GM06990 (cell line): ENCODE data around the gene INPP4A.

ENCODE experiments used
- DNase-seq: peaks from one replicate; pipeline ENCODE4 v3.0.0-alpha.2; 2011; ENCODE audit not compliant: insufficient read length; ENCODE audit errors: extremely low read depth
- H3K27me3 ChIP-seq: replicated peaks from 2 replicates; pipeline ENCODE4 v1.6.0; 2011; ENCODE audit warnings: low read length; ENCODE audit not compliant: control insufficient read depth, insufficient read depth
- H3K36me3 ChIP-seq: 2 replicates; pipeline ENCODE4 v1.5.1; 2011; ENCODE audit warnings: low read length; ENCODE audit not compliant: control insufficient read depth, insufficient read depth
- H3K4me3 ChIP-seq: replicated peaks from 2 replicates; pipeline ENCODE4 v1.5.1; 2011; ENCODE audit warnings: low read depth, mild to moderate bottlenecking, control low read depth, low read length
- TF ChIP-seq, protein P1 (sequence below): IDR thresholded peaks from 2 replicates; pipeline ENCODE4 v1.5.1; 2011; ENCODE audit warnings: low read length, control low read depth, mild to moderate bottlenecking, inconsistent platforms; ENCODE audit not compliant: insufficient read depth, poor library complexity, severe bottlenecking

Gene INPP4A

DNA sequence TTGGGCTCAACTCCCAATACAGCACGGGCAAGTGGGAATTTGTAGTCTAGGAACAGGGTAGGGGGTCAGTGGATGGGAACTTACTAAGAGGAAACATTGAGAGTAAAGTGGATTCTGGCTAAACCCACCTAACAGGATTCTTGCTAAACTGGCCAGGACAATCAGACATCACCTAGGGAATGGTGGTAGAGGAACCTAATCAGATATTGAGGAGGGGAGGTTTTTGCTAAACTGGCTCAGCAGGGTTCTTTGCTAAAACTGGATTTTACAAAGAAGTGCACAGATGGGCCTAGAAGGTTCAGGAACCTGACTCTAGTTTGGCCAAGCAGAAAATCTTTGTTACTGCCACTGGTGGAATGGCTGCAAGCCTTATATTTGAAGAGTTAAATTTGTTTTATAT is 55.9 kb downstream of the INPP4A start:
- peaks cover 3% of the 10 kb centered on the region for H3K36me3 ChIP-seq
- H3K4me3 ChIP-seq = no peak overlapping the region
- DNase-seq = no peak
- TF ChIP-seq, protein P1, sequence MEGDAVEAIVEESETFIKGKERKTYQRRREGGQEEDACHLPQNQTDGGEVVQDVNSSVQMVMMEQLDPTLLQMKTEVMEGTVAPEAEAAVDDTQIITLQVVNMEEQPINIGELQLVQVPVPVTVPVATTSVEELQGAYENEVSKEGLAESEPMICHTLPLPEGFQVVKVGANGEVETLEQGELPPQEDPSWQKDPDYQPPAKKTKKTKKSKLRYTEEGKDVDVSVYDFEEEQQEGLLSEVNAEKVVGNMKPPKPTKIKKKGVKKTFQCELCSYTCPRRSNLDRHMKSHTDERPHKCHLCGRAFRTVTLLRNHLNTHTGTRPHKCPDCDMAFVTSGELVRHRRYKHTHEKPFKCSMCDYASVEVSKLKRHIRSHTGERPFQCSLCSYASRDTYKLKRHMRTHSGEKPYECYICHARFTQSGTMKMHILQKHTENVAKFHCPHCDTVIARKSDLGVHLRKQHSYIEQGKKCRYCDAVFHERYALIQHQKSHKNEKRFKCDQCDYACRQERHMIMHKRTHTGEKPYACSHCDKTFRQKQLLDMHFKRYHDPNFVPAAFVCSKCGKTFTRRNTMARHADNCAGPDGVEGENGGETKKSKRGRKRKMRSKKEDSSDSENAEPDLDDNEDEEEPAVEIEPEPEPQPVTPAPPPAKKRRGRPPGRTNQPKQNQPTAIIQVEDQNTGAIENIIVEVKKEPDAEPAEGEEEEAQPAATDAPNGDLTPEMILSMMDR = no peak
- no peaks in the 10 kb centered on the region for H3K27me3 ChIP-seq

DNA sequence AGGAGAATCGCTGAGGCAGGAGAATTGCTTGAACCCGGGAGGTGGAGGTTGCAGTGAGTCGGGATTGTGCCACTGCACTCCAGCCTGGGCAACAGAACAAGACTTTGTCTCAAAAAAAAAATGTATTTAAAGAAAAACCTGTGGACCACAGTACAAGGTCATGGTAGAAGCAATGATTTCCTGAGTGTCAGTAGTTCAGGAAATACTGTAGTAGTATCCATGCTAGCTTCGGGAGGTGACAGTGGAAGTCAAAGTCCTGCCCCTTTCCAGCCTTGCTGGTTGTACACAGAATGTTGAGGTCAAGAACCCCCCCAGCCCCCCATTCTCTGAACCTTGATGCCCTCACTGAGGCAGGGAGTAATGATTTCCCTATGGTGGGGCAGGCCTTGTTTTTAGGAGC is 56.6 kb downstream of the INPP4A start:
- TF ChIP-seq, protein P1 = no peak
- no peak for DNase-seq
- H3K4me3 ChIP-seq = no peak overlapping the region
- no peaks in the 10 kb centered on the region for H3K27me3 ChIP-seq
- H3K36me3 ChIP-seq = peaks cover 3% of the 10 kb centered on the region

DNA sequence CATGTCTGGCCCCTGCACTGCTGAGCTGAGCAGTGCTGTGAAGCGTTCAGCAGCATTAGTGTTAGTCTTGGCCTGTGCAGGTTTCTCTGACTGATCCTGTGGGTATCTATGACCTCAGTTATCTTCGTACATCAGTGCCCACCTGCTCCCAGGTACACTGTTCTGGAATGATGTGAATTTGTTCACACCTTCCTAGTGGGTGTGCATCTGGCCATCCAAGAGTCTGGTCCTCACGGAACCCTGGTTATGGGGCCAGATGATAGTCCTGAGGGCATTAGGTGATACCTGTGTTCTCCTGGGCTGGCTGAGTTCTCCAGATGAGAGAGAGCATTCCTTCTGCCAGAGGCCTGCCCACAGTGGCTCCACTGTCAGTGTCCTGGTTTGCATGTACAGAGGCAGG is 57.2 kb downstream of the INPP4A start:
- DNase-seq = no peak
- no peaks in the 10 kb centered on the region for H3K27me3 ChIP-seq
- TF ChIP-seq, protein P1 = no peak
- H3K4me3 ChIP-seq = no peak overlapping the region
- peaks cover 1% of the 10 kb centered on the region for H3K36me3 ChIP-seq

DNA sequence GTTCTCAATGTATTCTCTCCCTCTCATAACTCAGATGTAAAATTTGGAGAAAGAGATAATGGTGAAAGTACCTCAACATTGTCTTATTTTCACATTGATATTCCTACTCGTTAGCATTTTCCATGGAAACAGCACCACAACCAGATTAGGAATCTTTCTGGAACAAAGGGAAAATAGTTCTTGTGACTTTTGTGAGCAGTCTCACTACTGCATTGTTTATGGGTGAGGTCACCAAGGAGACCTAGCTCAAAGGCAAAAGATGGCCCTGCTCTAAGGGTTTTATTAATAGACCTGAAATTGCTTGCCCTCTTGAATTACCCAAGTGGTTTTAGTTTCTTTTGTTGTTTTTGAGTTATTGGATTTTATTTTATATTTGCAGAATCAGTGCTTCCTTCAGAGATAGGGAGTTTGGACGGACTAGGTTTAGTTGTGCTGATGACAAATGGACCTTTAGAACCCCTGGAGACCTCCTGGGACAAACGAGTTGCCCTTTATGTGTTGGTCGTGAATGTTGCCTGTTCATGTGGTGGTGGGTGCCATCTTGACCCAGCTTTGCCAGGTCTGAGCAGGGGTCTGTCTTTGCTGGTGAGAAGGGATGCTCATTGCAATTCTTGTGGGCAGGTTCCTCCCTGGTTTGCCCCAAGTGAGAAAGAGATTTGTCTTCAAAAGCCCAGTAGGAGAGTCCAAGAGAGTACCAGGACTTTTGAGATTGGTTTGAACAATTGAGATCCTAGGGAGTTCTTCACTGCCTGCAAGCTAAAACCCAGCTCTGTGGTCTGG is 58.1 kb downstream of the INPP4A start:
- peaks cover 3% of the 10 kb centered on the region for H3K36me3 ChIP-seq
- DNase-seq = no peak
- TF ChIP-seq, protein P1 = no peak
- H3K4me3 ChIP-seq = no peak overlapping the region
- no peaks in the 10 kb centered on the region for H3K27me3 ChIP-seq

DNA sequence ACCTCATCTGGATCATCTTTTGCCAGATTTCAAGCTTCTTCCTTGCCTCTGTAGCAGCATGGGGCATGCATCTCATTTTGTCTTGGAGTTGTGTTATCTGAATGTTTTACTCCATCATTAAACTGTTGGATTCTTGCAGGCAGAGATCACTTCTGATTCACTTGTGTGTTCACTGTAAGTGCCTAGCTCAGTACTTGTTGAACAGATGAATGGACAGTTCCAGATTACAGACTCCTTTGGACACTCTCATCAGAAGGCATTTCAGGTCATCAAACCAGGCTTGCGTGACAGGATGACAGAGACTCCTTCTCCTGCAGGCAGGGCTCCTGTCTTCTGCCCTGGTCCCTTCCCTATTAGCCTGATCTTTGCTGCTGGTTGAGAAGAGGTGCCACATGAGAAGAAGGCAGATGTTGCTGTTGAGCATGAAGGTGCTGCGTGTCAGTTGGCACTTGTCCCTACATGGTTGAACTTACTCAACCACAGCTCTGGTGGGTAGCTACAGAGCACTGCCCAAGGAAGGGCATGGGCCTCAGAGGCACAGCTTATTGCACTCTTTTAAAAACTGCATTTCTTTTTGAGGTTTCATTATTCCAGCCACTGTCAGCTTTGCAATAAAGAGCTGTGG is 58.9 kb downstream of the INPP4A start:
- no peak for DNase-seq
- Histone ChIP-seq H3K36me3 (peaks cover 5% of the 10 kb centered on the region), H3K4me3 (no peak overlapping the region), H3K27me3 (no peaks in the 10 kb centered on the region)
- TF ChIP-seq, protein P1 = no peak
